CD4-positive, alpha-beta T cell (primary cell): Measurements from ENCODE around the gene PRKAR1A. TPM values are rescaled to one million over a fixed set of nuclear protein-coding genes. Genes with fewer than 3 reads are reported as not detected.

Experiments used
- ATAC-seq: fragments of 200-7000 bp; cut with Tn5 transposase; one replicate; pipeline ENCODE4 v1.10.0; 2022; ENCODE audit warnings: mild to moderate bottlenecking; ENCODE audit not compliant: poor library complexity
- CTCF ChIA-PET: fragments of 350-600 bp; sonication (Branson Sonifier 250); formaldehyde crosslinking; loops from one replicate; lab custom pipeline; 2021; ENCODE audit warnings: antibody characterized with exemption, inconsistent platforms; lab: Charles Lee
- POLR2A ChIA-PET: fragments of 350-600 bp; sonication (Branson Sonifier 250); formaldehyde crosslinking; loops from one replicate; lab custom pipeline; 2021; ENCODE audit warnings: antibody characterized with exemption, inconsistent platforms; lab: Charles Lee
- DNase-seq, 14 experiments: peaks; one replicate each; pipeline ENCODE4 v3.0.0-alpha.2; 2013 to 2020; ENCODE audit warnings: mixed read lengths in 2 of 14
- H3K27ac ChIP-seq, 2 donors: one replicate each; pipeline versions ENCODE4 v1.5.1 to v1.7.0; 2013; ENCODE audit warnings: low read length in 2 of 2, low read depth in 1 of 2, mild to moderate bottlenecking in 1 of 2
- H3K27me3 ChIP-seq, 2 experiments: 1 replicate in 1 of 2; 2 replicates in 1 of 2; pipeline versions ENCODE4 v1.6.1 to v1.7.0; 2013; ENCODE audit warnings: low read length in 2 of 2, control low read depth in 1 of 2, mild to moderate bottlenecking in 1 of 2, moderate library complexity in 1 of 2; ENCODE audit not compliant: insufficient read depth in 2 of 2, control insufficient read depth in 1 of 2
- H3K36me3 ChIP-seq: one replicate; pipeline ENCODE4 v1.6.1; 2013; ENCODE audit warnings: low read length, control low read depth; ENCODE audit not compliant: insufficient read depth
- H3K4me1 ChIP-seq: one replicate; pipeline ENCODE4 v1.6.1; 2013; ENCODE audit warnings: low read length, control low read depth; ENCODE audit not compliant: insufficient read depth
- H3K4me3 ChIP-seq: one replicate; pipeline ENCODE4 v1.5.1; 2013; ENCODE audit warnings: mild to moderate bottlenecking, low read length, moderate library complexity
- H3K9me3 ChIP-seq, 2 experiments: 1 replicate in 1 of 2; 2 replicates in 1 of 2; pipeline versions ENCODE4 v1.6.1 to v1.7.0; 2013; ENCODE audit warnings: low read length in 2 of 2, mild to moderate bottlenecking in 2 of 2, control low read depth in 1 of 2, moderate library complexity in 1 of 2; ENCODE audit not compliant: control insufficient read depth in 1 of 2, insufficient read depth in 1 of 2
- H3K27ac Mint-ChIP-seq: one replicate; pipeline ENCODE4 v1.8.0; 2020; ENCODE audit warnings: mixed read lengths
- H3K27me3 Mint-ChIP-seq: one replicate; pipeline ENCODE4 v1.8.0; 2021; ENCODE audit warnings: mixed read lengths
- H3K36me3 Mint-ChIP-seq: one replicate; pipeline ENCODE4 v1.8.0; 2021; ENCODE audit warnings: low read depth, mixed read lengths
- H3K4me1 Mint-ChIP-seq: one replicate; pipeline ENCODE4 v1.8.0; 2021; ENCODE audit warnings: low read depth, mixed read lengths
- H3K4me3 Mint-ChIP-seq: one replicate; pipeline ENCODE4 v1.8.0; 2020; ENCODE audit warnings: mild to moderate bottlenecking, mixed read lengths
- H3K9me3 Mint-ChIP-seq: one replicate; pipeline ENCODE4 v1.8.0; 2020; ENCODE audit warnings: mixed read lengths
- intact Hi-C, 2 experiments: fragments of 100-400 bp; cut with DNase I in 1 of 2; cut with micrococcal nuclease in 1 of 2; formaldehyde crosslinking; loops; one replicate each; pipeline versions ENCODE4 v1.15.1 to v1.9.0; 2023 to 2025; cut with DNase I, micrococcal nuclease
- total RNA-seq, 174 experiments: library from RNA in 2 of 174; stranded (reverse) in 2 of 174; gene quantifications; one replicate each; pipeline ENCODE4 v1.2.3 and lab custom pipeline; 2021 to 2026
- TF ChIP-seq, protein P1 (sequence below): fragments of 200-600 bp; IDR thresholded peaks from one replicate; pipeline ENCODE4 v1.8.0; 2022; ENCODE audit warnings: antibody characterized with exemption, mild to moderate bottlenecking

Gene PRKAR1A
- total RNA-seq, 2 experiments from 2014 or later = 88.8 to 89.1 TPM

DNA sequence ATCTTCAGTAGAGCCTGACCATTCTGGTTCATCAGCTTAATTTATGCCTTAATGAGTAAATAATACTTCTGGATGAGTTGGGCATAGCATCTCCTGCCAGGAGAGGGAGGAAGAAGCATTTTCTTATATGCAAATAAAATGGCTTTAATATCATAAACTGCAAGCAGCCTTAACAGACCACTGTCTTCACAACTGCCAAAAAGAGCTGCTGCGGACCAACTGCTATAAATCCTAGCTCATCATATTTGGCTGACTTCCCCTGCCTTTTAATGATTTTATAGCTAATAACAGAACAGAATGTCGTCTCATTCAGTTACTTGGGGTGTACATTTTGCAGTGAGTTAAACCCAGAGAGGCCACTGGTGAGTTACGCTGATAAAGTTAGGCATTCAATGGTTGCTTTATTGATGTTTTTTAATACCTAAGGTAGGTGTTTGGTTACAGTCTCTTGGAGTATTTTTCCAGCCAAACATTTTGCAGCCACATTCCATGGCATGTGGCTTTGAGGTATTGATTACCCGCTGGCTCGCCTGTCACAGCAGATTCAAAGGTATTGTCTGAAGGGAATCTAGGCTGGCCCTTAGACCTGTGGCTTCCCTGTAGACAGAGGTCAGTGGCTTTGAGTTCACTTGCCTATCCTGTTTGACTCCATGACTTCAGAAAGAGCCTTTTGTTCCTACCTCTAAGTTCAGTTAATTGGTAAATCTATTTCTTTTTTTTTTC is 72.5 kb downstream of the PRKAR1A start:
- no peaks in the 10 kb centered on the region for H3K4me1 ChIP-seq
- no peaks in the 10 kb centered on the region for H3K4me1 Mint-ChIP-seq
- TF ChIP-seq, protein P1, sequence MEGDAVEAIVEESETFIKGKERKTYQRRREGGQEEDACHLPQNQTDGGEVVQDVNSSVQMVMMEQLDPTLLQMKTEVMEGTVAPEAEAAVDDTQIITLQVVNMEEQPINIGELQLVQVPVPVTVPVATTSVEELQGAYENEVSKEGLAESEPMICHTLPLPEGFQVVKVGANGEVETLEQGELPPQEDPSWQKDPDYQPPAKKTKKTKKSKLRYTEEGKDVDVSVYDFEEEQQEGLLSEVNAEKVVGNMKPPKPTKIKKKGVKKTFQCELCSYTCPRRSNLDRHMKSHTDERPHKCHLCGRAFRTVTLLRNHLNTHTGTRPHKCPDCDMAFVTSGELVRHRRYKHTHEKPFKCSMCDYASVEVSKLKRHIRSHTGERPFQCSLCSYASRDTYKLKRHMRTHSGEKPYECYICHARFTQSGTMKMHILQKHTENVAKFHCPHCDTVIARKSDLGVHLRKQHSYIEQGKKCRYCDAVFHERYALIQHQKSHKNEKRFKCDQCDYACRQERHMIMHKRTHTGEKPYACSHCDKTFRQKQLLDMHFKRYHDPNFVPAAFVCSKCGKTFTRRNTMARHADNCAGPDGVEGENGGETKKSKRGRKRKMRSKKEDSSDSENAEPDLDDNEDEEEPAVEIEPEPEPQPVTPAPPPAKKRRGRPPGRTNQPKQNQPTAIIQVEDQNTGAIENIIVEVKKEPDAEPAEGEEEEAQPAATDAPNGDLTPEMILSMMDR = no peak
- intact Hi-C loops = no loop called here
- no peaks in the 10 kb centered on the region for H3K27me3 ChIP-seq
- peaks cover 0 to 9% of the 10 kb centered on the region in 2 experiments for H3K9me3 ChIP-seq
- no peak for DNase-seq
- no peak for ATAC-seq
- ChIA-PET CTCF (no interaction called here), POLR2A (no interaction called here)
- no peak overlapping the region for H3K27ac ChIP-seq
- peaks cover 7% of the 10 kb centered on the region for H3K9me3 Mint-ChIP-seq
- no peak overlapping the region for H3K4me3 ChIP-seq
- H3K27ac Mint-ChIP-seq = no peak overlapping the region
- H3K36me3 ChIP-seq = no peaks in the 10 kb centered on the region
- no peak overlapping the region for H3K4me3 Mint-ChIP-seq
- no peaks in the 10 kb centered on the region for H3K36me3 Mint-ChIP-seq
- H3K27me3 Mint-ChIP-seq = peaks cover 33% of the 10 kb centered on the region

DNA sequence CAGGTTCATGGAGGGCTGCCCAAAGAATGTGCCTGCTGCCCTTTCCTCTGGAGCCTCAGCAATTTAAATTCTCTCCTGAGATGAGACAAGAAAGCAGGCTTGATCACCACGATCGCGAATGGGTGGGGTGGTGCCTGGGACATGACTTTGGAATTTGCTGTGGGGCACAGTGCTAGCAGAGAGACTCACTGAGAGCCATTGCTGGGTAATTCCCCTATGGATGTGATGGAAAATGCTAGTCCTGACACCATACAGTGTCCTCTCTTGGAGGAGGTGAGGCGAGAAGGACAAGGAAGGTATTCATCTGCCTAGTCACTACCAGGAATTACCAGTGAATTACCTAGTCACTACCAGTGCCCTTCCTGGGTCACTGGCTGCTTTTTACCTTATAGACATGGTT is 73.4 kb downstream of the PRKAR1A start:
- TF ChIP-seq, protein P1 = no peak
- Mint-ChIP-seq H3K4me1 (no peaks in the 10 kb centered on the region), H3K27ac (no peak overlapping the region), H3K9me3 (peaks cover 7% of the 10 kb centered on the region), H3K27me3 (peaks cover 25% of the 10 kb centered on the region), H3K36me3 (no peaks in the 10 kb centered on the region), H3K4me3 (no peak overlapping the region)
- Histone ChIP-seq H3K27ac (no peak overlapping the region), H3K27me3 (no peaks in the 10 kb centered on the region), H3K4me1 (no peaks in the 10 kb centered on the region), H3K4me3 (no peak overlapping the region), H3K36me3 (no peaks in the 10 kb centered on the region), H3K9me3 (peaks cover 0 to 9% of the 10 kb centered on the region in 2 experiments)
- DNase-seq (no peak), ATAC-seq (no peak)
- ChIA-PET POLR2A (no interaction called here), CTCF (no interaction called here)
- intact Hi-C loops = no loop called here

DNA sequence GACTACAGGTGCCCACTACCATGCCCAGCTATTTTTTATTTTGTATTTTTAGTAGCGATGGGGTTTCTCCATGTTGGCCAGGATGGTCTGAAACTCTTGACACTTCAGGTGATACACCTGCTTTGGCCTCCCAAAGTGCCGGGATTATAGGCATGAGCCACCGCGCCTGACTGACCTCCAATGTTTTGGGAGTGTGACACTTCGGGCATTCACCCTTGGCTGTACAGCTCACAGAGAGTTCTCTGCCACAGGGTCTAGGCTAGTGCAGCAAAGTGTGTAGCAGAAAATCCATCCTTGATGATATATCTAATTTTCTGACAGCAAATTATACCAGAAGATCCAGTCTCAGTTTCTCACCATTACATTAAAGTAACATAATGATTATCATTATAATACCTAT is 74.8 kb downstream of the PRKAR1A start:
- no peak overlapping the region for H3K27ac ChIP-seq
- ATAC-seq = no peak
- no peak for DNase-seq
- Mint-ChIP-seq H3K9me3 (peaks cover 7% of the 10 kb centered on the region), H3K27me3 (peaks cover 29% of the 10 kb centered on the region), H3K27ac (no peak overlapping the region), H3K4me3 (no peak overlapping the region), H3K36me3 (no peaks in the 10 kb centered on the region), H3K4me1 (no peaks in the 10 kb centered on the region)
- peaks cover 0 to 8% of the 10 kb centered on the region in 2 experiments for H3K27me3 ChIP-seq
- ChIA-PET CTCF (no interaction called here), POLR2A (no interaction called here)
- intact Hi-C loops = no loop called here
- TF ChIP-seq, protein P1 = no peak
- H3K4me1 ChIP-seq = no peaks in the 10 kb centered on the region
- no peaks in the 10 kb centered on the region for H3K36me3 ChIP-seq
- no peak overlapping the region for H3K4me3 ChIP-seq
- H3K9me3 ChIP-seq = peaks cover 0 to 9% of the 10 kb centered on the region in 2 experiments
